HTERT RPE-1 (cell line): ENCODE data around the gene KIF3A.

Experiments used
- in situ Hi-C: fragments of 300-500 bp; cut with MboI; formaldehyde crosslinking; loops from 4 replicates; pipeline ENCODE4 v1.14.3; 2020; ENCODE audit warnings: low sequenced_read_pairs

The KIF3A gene

GRCh38 chr5:132771503-132771998, 34.2 kb upstream of the KIF3A start:
- in situ Hi-C loops = no loop called here

- in situ Hi-C loops = no loop called here
Observed at GRCh38 chr5:132770476-132771159, 33.3 kb upstream of the KIF3A start.

GRCh38 chr5:132768485-132768868, 31.1 kb upstream of the KIF3A start:
- in situ Hi-C loops = no loop called here

- in situ Hi-C loops = no loop called here
Observed at GRCh38 chr5:132767150-132767549, 29.8 kb upstream of the KIF3A start.

- in situ Hi-C loops = no loop called here
Observed at GRCh38 chr5:132766806-132767055, 29.4 kb upstream of the KIF3A start.

GRCh38 chr5:132766020-132766805, 28.9 kb upstream of the KIF3A start:
- in situ Hi-C loops = no loop called here

- in situ Hi-C loops = no loop called here
Observed at GRCh38 chr5:132765311-132766019, 28.1 kb upstream of the KIF3A start.

GRCh38 chr5:132764671-132765238, 27.4 kb upstream of the KIF3A start:
- in situ Hi-C loops = no loop called here

GRCh38 chr5:132764051-132764450, 26.7 kb upstream of the KIF3A start:
- in situ Hi-C loops = no loop called here

GRCh38 chr5:132763181-132764036, 26.1 kb upstream of the KIF3A start:
- in situ Hi-C loops = no loop called here

GRCh38 chr5:132762246-132763000, 25.1 kb upstream of the KIF3A start:
- in situ Hi-C loops = no loop called here

- in situ Hi-C loops = no loop called here
Observed at GRCh38 chr5:132761321-132762240, 24.2 kb upstream of the KIF3A start.

GRCh38 chr5:132760601-132761317, 23.4 kb upstream of the KIF3A start:
- in situ Hi-C loops = no loop called here

GRCh38 chr5:132760049-132760420, 22.7 kb upstream of the KIF3A start:
- in situ Hi-C loops = no loop called here

GRCh38 chr5:132759114-132760048, 22.0 kb upstream of the KIF3A start:
- in situ Hi-C loops = no loop called here

GRCh38 chr5:132758451-132758850, 21.1 kb upstream of the KIF3A start:
- in situ Hi-C loops = no loop called here

- in situ Hi-C loops = no loop called here
Observed at GRCh38 chr5:132756542-132756941, 19.2 kb upstream of the KIF3A start.
